HepG2 (cell line): Measurements from ENCODE around the gene NPPB.

Source experiments
- MAFK ChIP-seq, 2 experiments: IDR thresholded peaks in 1 of 2; conservative IDR thresholded peaks in 1 of 2; 2 replicates each; pipeline ENCODE4 v1.6.1; 2011; ENCODE audit warnings: improper control_type of control experiment in 2 of 2, low read length in 2 of 2
- POLR2AphosphoS5 ChIP-seq: IDR thresholded peaks from 2 replicates; pipeline ENCODE4 v1.6.1; 2012; ENCODE audit warnings: low read depth, low read length
- ZNF878 ChIP-seq: sonication (generic); formaldehyde crosslinking; IDR thresholded peaks from 2 replicates; pipeline ENCODE4 v1.8.1; 2023; ENCODE audit warnings: mild to moderate bottlenecking, missing genetic modification reagents, moderate library complexity
- TF ChIP-seq, protein P1 (sequence below): sonication (generic); formaldehyde crosslinking; IDR thresholded peaks from 2 replicates; pipeline ENCODE4 v1.5.0; 2020; ENCODE audit warnings: mild to moderate bottlenecking, missing genetic modification reagents, moderate library complexity

DNA sequence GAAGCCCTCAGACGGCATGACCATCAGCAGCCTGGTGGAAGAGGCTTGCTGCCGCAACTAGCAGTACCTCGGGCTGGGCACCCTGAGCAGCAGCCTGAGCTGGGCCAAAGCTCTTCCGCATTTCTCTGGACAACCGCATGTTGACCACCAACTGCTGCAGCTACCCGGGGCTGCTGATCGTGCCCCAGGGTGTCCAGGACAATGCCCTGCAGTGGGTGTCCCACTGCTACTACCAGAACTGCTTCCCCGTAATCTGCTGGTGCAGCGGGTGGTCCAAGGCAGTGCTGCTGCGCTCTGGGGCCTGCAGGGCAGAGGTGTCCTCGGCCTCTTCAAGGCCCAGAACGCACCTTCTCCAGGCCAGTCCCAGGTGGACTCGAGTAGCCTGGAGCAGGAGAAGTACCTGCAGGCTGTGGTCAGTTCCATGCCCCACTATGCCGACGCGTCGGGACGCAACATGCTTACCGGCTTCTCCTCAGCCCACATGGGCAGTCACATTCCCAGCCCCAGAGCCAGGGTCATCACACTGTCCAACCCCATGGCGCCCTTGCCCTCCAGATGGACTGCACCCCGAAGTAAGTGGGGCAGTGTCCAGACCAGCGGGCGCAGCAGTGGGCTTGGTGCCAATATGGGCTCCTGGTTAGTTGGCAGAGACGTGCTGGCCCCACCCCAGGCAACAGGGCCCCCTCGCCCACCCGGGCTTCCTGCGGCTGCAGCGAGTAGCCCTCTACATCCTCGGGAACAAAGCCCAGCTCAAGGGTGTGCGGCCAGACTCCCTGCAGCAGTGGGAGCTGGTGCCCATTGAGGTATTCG is 19.5 kb upstream of the NPPB start:
- no peak for TF ChIP-seq POLR2AphosphoS5
- TF ChIP-seq MAFK (conservative IDR thresholded peaks at IDR 0.05 in 1 of 2, IDR thresholded peaks at IDR 0.05 in 1 of 2; ENCODE audit: low read length in 2 of 2): no peak
- TF ChIP-seq, protein P1, sequence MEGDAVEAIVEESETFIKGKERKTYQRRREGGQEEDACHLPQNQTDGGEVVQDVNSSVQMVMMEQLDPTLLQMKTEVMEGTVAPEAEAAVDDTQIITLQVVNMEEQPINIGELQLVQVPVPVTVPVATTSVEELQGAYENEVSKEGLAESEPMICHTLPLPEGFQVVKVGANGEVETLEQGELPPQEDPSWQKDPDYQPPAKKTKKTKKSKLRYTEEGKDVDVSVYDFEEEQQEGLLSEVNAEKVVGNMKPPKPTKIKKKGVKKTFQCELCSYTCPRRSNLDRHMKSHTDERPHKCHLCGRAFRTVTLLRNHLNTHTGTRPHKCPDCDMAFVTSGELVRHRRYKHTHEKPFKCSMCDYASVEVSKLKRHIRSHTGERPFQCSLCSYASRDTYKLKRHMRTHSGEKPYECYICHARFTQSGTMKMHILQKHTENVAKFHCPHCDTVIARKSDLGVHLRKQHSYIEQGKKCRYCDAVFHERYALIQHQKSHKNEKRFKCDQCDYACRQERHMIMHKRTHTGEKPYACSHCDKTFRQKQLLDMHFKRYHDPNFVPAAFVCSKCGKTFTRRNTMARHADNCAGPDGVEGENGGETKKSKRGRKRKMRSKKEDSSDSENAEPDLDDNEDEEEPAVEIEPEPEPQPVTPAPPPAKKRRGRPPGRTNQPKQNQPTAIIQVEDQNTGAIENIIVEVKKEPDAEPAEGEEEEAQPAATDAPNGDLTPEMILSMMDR (CRISPR knock-in tag): no peak
- no peak for TF ChIP-seq ZNF878 (CRISPR knock-in tag)
